Activated CD4-positive, alpha-beta T cell treated with anti-CD3 and anti-CD28 coated beads for 48 hours (primary cell): ENCODE data around the gene ANK2.
"Not testable (repeated sequence)": the region's sequence is repeated elsewhere in the genome, so short reads cannot be mapped to it uniquely, and the experiment has no call there.

Source experiments
- DNase-seq: peaks from one replicate; pipeline ENCODE4 v3.0.0-alpha.2; 2020

The ANK2 gene

GRCh38 chr4:113221990-113222389, 172.5 kb downstream of the ANK2 start:
- DNase-seq: no peak

GRCh38 chr4:113222471-113222870, 173.0 kb downstream of the ANK2 start:
- no peak for DNase-seq

GRCh38 chr4:113223001-113223400, 173.5 kb downstream of the ANK2 start:
- DNase-seq: no peak

- no peak for DNase-seq
These were observed 182.7 kb downstream of the ANK2 start for GRCh38 chr4:113232194-113232593.

GRCh38 chr4:113236916-113237315, 187.5 kb downstream of the ANK2 start:
- DNase-seq: no peak

GRCh38 chr4:113243312-113243711, 193.9 kb downstream of the ANK2 start:
- DNase-seq: no peak

GRCh38 chr4:113244747-113245146, 195.3 kb downstream of the ANK2 start:
- DNase-seq: not testable (repeated sequence)

GRCh38 chr4:113248320-113248719, 198.9 kb downstream of the ANK2 start:
- DNase-seq: no peak

- DNase-seq: no peak
These were observed 206.2 kb downstream of the ANK2 start for GRCh38 chr4:113255628-113256027.

GRCh38 chr4:113256946-113257345, 207.5 kb downstream of the ANK2 start:
- no peak for DNase-seq

GRCh38 chr4:113260688-113261087, 211.2 kb downstream of the ANK2 start:
- no peak for DNase-seq

- DNase-seq: no peak
These were observed 213.8 kb downstream of the ANK2 start for GRCh38 chr4:113263274-113263673.

GRCh38 chr4:113270520-113271319, 221.3 kb downstream of the ANK2 start:
- DNase-seq: no peak

- DNase-seq: no peak
These were observed 223.1 kb downstream of the ANK2 start for GRCh38 chr4:113272523-113272922.

- no peak for DNase-seq
These were observed 224.3 kb downstream of the ANK2 start for GRCh38 chr4:113273721-113274220.

GRCh38 chr4:113276464-113277170, 227.2 kb downstream of the ANK2 start:
- DNase-seq: no peak

- peak; percentile 79 for DNase-seq
These were observed 229.0 kb downstream of the ANK2 start for GRCh38 chr4:113278324-113278934.

GRCh38 chr4:113285501-113285900, 236.0 kb downstream of the ANK2 start:
- DNase-seq: no peak

- no peak for DNase-seq
These were observed 238.8 kb downstream of the ANK2 start for GRCh38 chr4:113288257-113288656.

- DNase-seq: no peak
These were observed 239.2 kb downstream of the ANK2 start for GRCh38 chr4:113288696-113289095.

- DNase-seq: no peak
These were observed 240.3 kb downstream of the ANK2 start for GRCh38 chr4:113289766-113290165.

GRCh38 chr4:113290666-113291065, 241.2 kb downstream of the ANK2 start:
- DNase-seq: no peak

GRCh38 chr4:113292371-113293042, 243.1 kb downstream of the ANK2 start:
- DNase-seq: no peak
